IMR-90 (cell line): ENCODE measurements around the gene IGF1R. TPM values are rescaled to one million over a fixed set of nuclear protein-coding genes. Genes with fewer than 3 reads are reported as not detected.

ENCODE experiments used
- ATAC-seq: fragments of 200-7000 bp; cut with Tn5 transposase; 2 replicates; pipeline ENCODE4 v1.9.1; 2020; ENCODE audit warnings: low read depth, mild to moderate bottlenecking, moderate library complexity
- BruUV-seq: library from RNA; stranded (reverse); fragments of 400-500 nt; replicated peaks from 2 replicates; lab custom pipeline; 2021; lab: Mats Ljungman, UMichigan
- CTCF ChIA-PET: fragments of 300-600 bp; formaldehyde crosslinking; extraction: SDS; loops from one replicate; lab custom pipeline; 2021; ENCODE audit warnings: antibody characterized with exemption; lab: Yijun Ruan, JAX
- POLR2A ChIA-PET: fragments of 300-600 bp; sonication (Branson Sonifier 250); formaldehyde crosslinking; loops from one replicate; lab custom pipeline; 2022; ENCODE audit warnings: antibody characterized with exemption; ENCODE audit not compliant: unreplicated experiment; lab: Charles Lee
- DNase-seq: peaks from one replicate; pipeline ENCODE4 v3.0.0; 2013
- H2AFZ ChIP-seq: replicated peaks from 2 replicates; pipeline ENCODE3; 2013; ENCODE audit warnings: low read length, mild to moderate bottlenecking; ENCODE audit not compliant: poor library complexity
- H2AK5ac ChIP-seq: 2 replicates; pipeline ENCODE4 v1.6.1; 2013; ENCODE audit warnings: low read depth, low read length, inconsistent platforms
- H2AK9ac ChIP-seq: replicated peaks from 2 replicates; pipeline ENCODE3; 2013; ENCODE audit warnings: mild to moderate bottlenecking, low read depth, low read length, moderate library complexity; ENCODE audit not compliant: poor library complexity
- H2BK120ac ChIP-seq: 2 replicates; pipeline ENCODE4 v1.6.1; 2013; ENCODE audit warnings: low read depth, low read length, inconsistent platforms
- H2BK15ac ChIP-seq: 3 replicates; pipeline ENCODE4 v1.6.1; 2013; ENCODE audit warnings: low read depth, low read length, inconsistent platforms
- H2BK20ac ChIP-seq: 2 replicates; pipeline ENCODE4 v1.6.1; 2013; ENCODE audit warnings: low read depth, mild to moderate bottlenecking, inconsistent platforms, low read length, moderate library complexity
- H2BK5ac ChIP-seq: 2 replicates; pipeline ENCODE4 v1.6.1; 2013; ENCODE audit warnings: mild to moderate bottlenecking, low read depth, low read length, inconsistent platforms; ENCODE audit not compliant: poor library complexity, severe bottlenecking
- H3K14ac ChIP-seq: replicated peaks from 2 replicates; pipeline ENCODE4 v1.6.1; 2013; ENCODE audit warnings: low read depth, low read length, inconsistent platforms
- H3K18ac ChIP-seq: 2 replicates; pipeline ENCODE4 v1.6.1; 2013; ENCODE audit warnings: low read depth, low read length, control low read depth
- H3K23ac ChIP-seq: 2 replicates; pipeline ENCODE4 v1.6.1; 2013; ENCODE audit warnings: low read depth, low read length, inconsistent platforms
- H3K27ac ChIP-seq: 2 replicates; pipeline ENCODE4 v1.5.1; 2013; ENCODE audit warnings: mild to moderate bottlenecking, control low read depth, low read length; ENCODE audit not compliant: insufficient read depth
- H3K27me3 ChIP-seq: 2 replicates; pipeline ENCODE4 v1.6.1; 2013; ENCODE audit warnings: low read length; ENCODE audit not compliant: control insufficient read depth, insufficient read depth
- H3K36me3 ChIP-seq: 2 replicates; pipeline ENCODE4 v1.6.1; 2013; ENCODE audit warnings: low read length, mixed read lengths; ENCODE audit not compliant: control insufficient read depth, insufficient read depth
- H3K4ac ChIP-seq: 2 replicates; pipeline ENCODE4 v1.6.1; 2013; ENCODE audit warnings: low read depth, low read length, inconsistent platforms
- H3K4me1 ChIP-seq: 2 replicates; pipeline ENCODE4 v1.6.1; 2013; ENCODE audit warnings: low read length, mixed read lengths; ENCODE audit not compliant: control insufficient read depth, insufficient read depth
- H3K4me2 ChIP-seq: 2 replicates; pipeline ENCODE4 v1.6.1; 2013; ENCODE audit warnings: low read depth, mild to moderate bottlenecking, control low read depth, low read length, moderate library complexity
- H3K4me3 ChIP-seq: 2 replicates; pipeline ENCODE4 v1.5.1; 2013; ENCODE audit warnings: low read depth, mild to moderate bottlenecking, control low read depth, low read length, moderate library complexity; ENCODE audit not compliant: insufficient read depth
- H3K56ac ChIP-seq: 2 replicates; pipeline ENCODE4 v1.6.1; 2013; ENCODE audit warnings: low read length, inconsistent platforms; ENCODE audit not compliant: insufficient read depth; ENCODE audit errors: extremely low read depth
- H3K79me1 ChIP-seq, 2 experiments: 2 replicates each; pipeline ENCODE4 v1.6.1; 2013; ENCODE audit warnings: low read length in 2 of 2, inconsistent platforms in 1 of 2, low read depth in 1 of 2
- H3K9ac ChIP-seq: 2 replicates; pipeline ENCODE4 v1.6.1; 2013; ENCODE audit warnings: low read depth, low read length, control low read depth
- H3K9me1 ChIP-seq: 2 replicates; pipeline ENCODE4 v1.6.1; 2013; ENCODE audit warnings: low read length, inconsistent platforms; ENCODE audit not compliant: insufficient read depth
- H3K9me3 ChIP-seq: 2 replicates; pipeline ENCODE4 v1.6.1; 2013; ENCODE audit warnings: low read length; ENCODE audit not compliant: control insufficient read depth, insufficient read depth
- H4K20me1 ChIP-seq: 2 replicates; pipeline ENCODE4 v1.6.1; 2013; ENCODE audit warnings: low read length, inconsistent platforms; ENCODE audit not compliant: insufficient read depth
- H4K5ac ChIP-seq: 2 replicates; pipeline ENCODE4 v1.6.1; 2013; ENCODE audit warnings: mild to moderate bottlenecking, low read depth, low read length, control low read depth
- H4K8ac ChIP-seq, 2 experiments: 2 replicates each; pipeline ENCODE4 v1.6.1; 2013; ENCODE audit warnings: low read depth in 2 of 2, low read length in 2 of 2, control low read depth in 1 of 2, inconsistent platforms in 1 of 2
- H4K91ac ChIP-seq: 2 replicates; pipeline ENCODE4 v1.6.1; 2013; ENCODE audit warnings: low read depth, low read length, inconsistent platforms; ENCODE audit not compliant: insufficient read depth
- CEBPB ChIP-seq: IDR thresholded peaks from 2 replicates; pipeline ENCODE4 v1.6.1; 2012; ENCODE audit warnings: low read depth, low read length, improper control_type of control experiment
- CTCF ChIP-seq: conservative IDR thresholded peaks from 2 replicates; pipeline ENCODE4 v1.5.1; 2012; ENCODE audit warnings: mild to moderate bottlenecking, low read depth, low read length, improper control_type of control experiment
- WGBS, 2 experiments: methylation state at CpG; one replicate each; pipeline versions ENCODE4 v1.1.5 to v1.1.7; 2013; ENCODE audit warnings: missing lambda C conversion rate in 2 of 2; ENCODE audit not compliant: insufficient read length in 1 of 2; ENCODE audit errors: extremely low coverage in 2 of 2; 5-methylcytosine and 5-hydroxymethylcytosine counted together
- dilution Hi-C: fragments of 300-500 bp; cut with HindIII; formaldehyde crosslinking; loops from one replicate; pipeline ENCODE4 v1.14.3; 2018; ENCODE audit warnings: low sequenced_read_pairs; ENCODE audit not compliant: unreplicated experiment
- in situ Hi-C: fragments of 300-500 bp; cut with MboI; formaldehyde crosslinking; loops from 3 replicates; pipeline ENCODE4 v1.14.3; 2019; ENCODE audit warnings: low sequenced_read_pairs, inconsistent platforms, mixed read lengths
- intact Hi-C: fragments of 100-400 bp; cut with micrococcal nuclease; formaldehyde crosslinking; loops from 2 replicates; pipeline ENCODE4 v1.10.0; 2022
- polyA plus RNA-seq, 3 experiments: library from polyadenylated mRNA; depleted of rRNA; stranded (reverse); fragments of >200 nt; gene quantifications; 2 replicates each; pipeline ENCODE4 v1.2.3, GENCODE V29; 2012; ENCODE audit warnings: low replicate concordance in 1 of 3
- total RNA-seq: library from RNA; depleted of rRNA; stranded (reverse); fragments of >200 nt; gene quantifications from 2 replicates; pipeline ENCODE4 v1.2.3, GENCODE V29; 2012

Gene IGF1R
- total and polyA plus RNA-seq, 2 of the 4 experiments (the other 2 are of a cell fraction): 24.0 to 24.9 TPM

GRCh38 chr15:98755138-98755537, 106.8 kb downstream of the IGF1R start:
- Histone ChIP-seq H2BK15ac (no peak overlapping the region), H3K14ac (no peak overlapping the region), H3K36me3 (no peaks in the 10 kb centered on the region), H3K56ac (no peak overlapping the region), H3K18ac (no peak overlapping the region), H2AFZ (no peak overlapping the region), H3K27me3 (no peaks in the 10 kb centered on the region), H2AK9ac (no peak overlapping the region), H3K9me1 (peaks cover 15% of the 10 kb centered on the region), H3K4me2 (no peak overlapping the region), H3K23ac (no peak overlapping the region), H2BK120ac (no peak overlapping the region), H3K9me3 (no peaks in the 10 kb centered on the region), H3K79me1 (peaks cover 24 to 61% of the 10 kb centered on the region in 2 experiments), H2BK5ac (no peak overlapping the region), H2BK20ac (no peak overlapping the region), H3K4me3 (no peak overlapping the region), H3K27ac (no peak overlapping the region), H4K5ac (no peak overlapping the region), H4K20me1 (peaks cover 81% of the 10 kb centered on the region), H4K91ac (no peak overlapping the region), H2AK5ac (no peak overlapping the region), H4K8ac (no peak overlapping the region), H3K4ac (no peak overlapping the region), H3K9ac (no peak overlapping the region), H3K4me1 (peaks cover 14% of the 10 kb centered on the region)
- TF ChIP-seq CEBPB: no peak
- TF ChIP-seq CTCF: no peak
- in situ Hi-C loops (no loop called here), dilution Hi-C loops (no loop called here), intact Hi-C loops (no loop called here)
- ChIA-PET CTCF (no interaction called here), POLR2A (no interaction called here)
- no CpG with 5 or more reads among the region's 7 CpGs for WGBS, 2 experiments
- BruUV-seq: no TSS peak
- DNase-seq (peak; percentile 29), ATAC-seq (peak; percentile 21; the same call in 1 of the 2 replicates)
